Smooth muscle cell (in vitro differentiated cells): ENCODE results near the gene EMP1. TPM values are rescaled to one million over a fixed set of nuclear protein-coding genes. Genes with fewer than 3 reads are reported as not detected.
"Not testable (repeated sequence)": the region's sequence is repeated elsewhere in the genome, so short reads cannot be mapped to it uniquely, and the experiment has no call there.

ENCODE experiments used
- DNase-seq: peaks from one replicate; lab custom pipeline; 2025; ENCODE audit not compliant: unreplicated experiment; lab: John Stamatoyannopoulos, UW
- H2AFZ ChIP-seq: fragments of 200-600 bp; sonication (generic); 2 replicates; pipeline ENCODE4 v1.6.0; 2016; ENCODE audit warnings: antibody characterized with exemption, low read depth, mild to moderate bottlenecking
- H3F3A ChIP-seq: fragments of 200-600 bp; sonication (generic); 2 replicates; pipeline ENCODE4 v1.6.0; 2017; ENCODE audit warnings: antibody characterized with exemption, low read depth
- H3K27ac ChIP-seq: fragments of 200-600 bp; sonication (generic); 2 replicates; pipeline ENCODE4 v1.5.1; 2016; ENCODE audit warnings: low read depth, mild to moderate bottlenecking
- H3K27me3 ChIP-seq: fragments of 200-600 bp; sonication (generic); 2 replicates; pipeline ENCODE4 v1.6.1; 2016; ENCODE audit warnings: low read depth, mild to moderate bottlenecking
- H3K36me3 ChIP-seq: fragments of 200-600 bp; sonication (generic); 2 replicates; pipeline ENCODE4 v1.5.1; 2016; ENCODE audit warnings: low read depth
- H3K4me1 ChIP-seq: fragments of 200-600 bp; sonication (generic); 2 replicates; pipeline ENCODE4 v1.5.1; 2016; ENCODE audit warnings: low read depth
- H3K4me2 ChIP-seq: fragments of 200-600 bp; sonication (generic); 2 replicates; pipeline ENCODE4 v1.6.0; 2016; ENCODE audit warnings: mild to moderate bottlenecking
- H3K4me3 ChIP-seq: fragments of 200-600 bp; sonication (generic); 2 replicates; pipeline ENCODE4 v1.5.1; 2016; ENCODE audit warnings: mild to moderate bottlenecking
- H3K79me2 ChIP-seq: fragments of 200-600 bp; sonication (generic); 2 replicates; pipeline ENCODE4 v1.6.0; 2016; ENCODE audit warnings: low read depth, mild to moderate bottlenecking
- H3K9ac ChIP-seq: fragments of 200-600 bp; sonication (generic); 2 replicates; pipeline ENCODE4 v1.6.0; 2016; ENCODE audit warnings: low read depth
- H3K9me3 ChIP-seq: fragments of 200-600 bp; sonication (generic); replicated peaks from 2 replicates; pipeline ENCODE4 v1.5.1; 2016; ENCODE audit warnings: low read depth
- H4K20me1 ChIP-seq: fragments of 200-600 bp; sonication (generic); 2 replicates; pipeline ENCODE4 v1.6.0; 2016; ENCODE audit warnings: low read depth
- CTCF ChIP-seq: fragments of 200-600 bp; sonication (generic); IDR thresholded peaks from 2 replicates; pipeline ENCODE4 v1.5.1; 2017; ENCODE audit warnings: borderline replicate concordance, mild to moderate bottlenecking, antibody characterized with exemption; ENCODE audit not compliant: insufficient read depth, poor library complexity, severe bottlenecking
- WGBS: methylation state at CpG from one replicate; pipeline ENCODE4 v1.1.7; 2016; ENCODE audit warnings: low lambda C conversion rate; 5-methylcytosine and 5-hydroxymethylcytosine counted together
- polyA plus RNA-seq: library from polyadenylated mRNA; unstranded; fragments of >200 nt; fragmentation: Nextera tagmentation; extraction: Ambion mirVana; gene quantifications from 2 replicates; pipeline ENCODE4 v1.2.1, GENCODE V29; 2016
- total RNA-seq: library from RNA; depleted of rRNA; stranded (reverse); fragments of >200 nt; gene quantifications from 2 replicates; pipeline ENCODE4 v1.2.3, GENCODE V29; 2014

EMP1 gene
- total and polyA plus RNA-seq, 2 experiments from 2014 or later = 13.2 to 52.0 TPM

- no peak for TF ChIP-seq CTCF
- Histone ChIP-seq H2AFZ (no peak overlapping the region), H3K36me3 (no peaks in the 10 kb centered on the region), H3K4me1 (peaks cover 16% of the 10 kb centered on the region), H4K20me1 (no peaks in the 10 kb centered on the region), H3K9ac (no peak overlapping the region), H3K27me3 (no peaks in the 10 kb centered on the region), H3K4me3 (no peak overlapping the region), H3K4me2 (no peak overlapping the region), H3F3A (no peaks in the 10 kb centered on the region), H3K27ac (no peak overlapping the region), H3K9me3 (no peaks in the 10 kb centered on the region), H3K79me2 (no peaks in the 10 kb centered on the region)
- no peak for DNase-seq
- 98% methylated on average over 4 of the region's 4 CpGs for whole genome bisulfite sequencing
Observed at GRCh38 chr12:13256692-13257045, 60.1 kb downstream of the EMP1 start.

- Histone ChIP-seq H3K27ac (no peak overlapping the region), H3K9ac (no peak overlapping the region), H3K9me3 (no peaks in the 10 kb centered on the region), H3K4me3 (no peak overlapping the region), H3K27me3 (no peaks in the 10 kb centered on the region), H3K4me2 (no peak overlapping the region), H2AFZ (no peak overlapping the region), H3K36me3 (no peaks in the 10 kb centered on the region), H4K20me1 (no peaks in the 10 kb centered on the region), H3K79me2 (no peaks in the 10 kb centered on the region), H3K4me1 (peaks cover 16% of the 10 kb centered on the region), H3F3A (no peaks in the 10 kb centered on the region)
- no peak for TF ChIP-seq CTCF
- WGBS = 70% methylated on average over 3 of the region's 3 CpGs
- no peak for DNase-seq
Observed at GRCh38 chr12:13257356-13257875, 60.9 kb downstream of the EMP1 start.

GRCh38 chr12:13258197-13258596, 61.7 kb downstream of the EMP1 start:
- H3K4me3 ChIP-seq = no peak overlapping the region
- H3K4me2 ChIP-seq = no peak overlapping the region
- no peaks in the 10 kb centered on the region for H3K36me3 ChIP-seq
- no peak for TF ChIP-seq CTCF
- DNase-seq = no peak
- no peak overlapping the region for H2AFZ ChIP-seq
- no peaks in the 10 kb centered on the region for H3K27me3 ChIP-seq
- 28% methylated on average over 3 of the region's 3 CpGs for WGBS
- no peaks in the 10 kb centered on the region for H3F3A ChIP-seq
- no peaks in the 10 kb centered on the region for H3K9me3 ChIP-seq
- H3K79me2 ChIP-seq = no peaks in the 10 kb centered on the region
- no peak overlapping the region for H3K9ac ChIP-seq
- no peaks in the 10 kb centered on the region for H4K20me1 ChIP-seq
- H3K4me1 ChIP-seq = peaks cover 16% of the 10 kb centered on the region
- no peak overlapping the region for H3K27ac ChIP-seq

DNA sequence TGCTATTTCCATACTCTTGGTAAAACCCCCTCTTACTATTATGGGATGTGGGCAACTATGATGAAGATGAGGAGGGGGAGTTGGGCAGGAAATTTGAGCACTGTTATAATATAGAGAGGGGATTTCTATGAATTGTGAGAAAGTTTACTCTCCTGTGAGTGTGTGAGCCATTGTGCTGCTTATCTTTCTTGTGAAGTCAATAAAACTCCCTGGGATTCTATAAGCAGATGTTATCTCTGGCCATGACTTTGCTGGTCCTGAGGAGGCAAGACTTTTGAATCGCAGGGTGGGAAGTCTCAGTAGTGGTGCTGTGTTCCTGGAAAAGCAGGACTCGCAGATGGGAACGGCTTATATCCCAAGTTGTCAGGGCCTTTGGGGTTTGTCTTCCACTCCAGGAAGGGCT, 62.2 kb downstream of the EMP1 start:
- Histone ChIP-seq H3K27me3 (no peaks in the 10 kb centered on the region), H3K9ac (no peak overlapping the region)
- WGBS = 43% methylated on average over 3 of the region's 3 CpGs

GRCh38 chr12:13259625-13260024, 63.1 kb downstream of the EMP1 start:
- not testable (repeated sequence) for DNase-seq, H3F3A ChIP-seq, H3K36me3 ChIP-seq, H3K4me3 ChIP-seq, H3K9ac ChIP-seq, H3K27ac ChIP-seq, H3K27me3 ChIP-seq, H3K9me3 ChIP-seq, H2AFZ ChIP-seq, H3K79me2 ChIP-seq, H4K20me1 ChIP-seq, H3K4me2 ChIP-seq
- 84% methylated on average over 7 of the region's 7 CpGs for WGBS
- H3K4me1 ChIP-seq = peaks cover 16% of the 10 kb centered on the region

More for the DNA sequence above, 62.2 kb downstream of the EMP1 start:
- Histone ChIP-seq H3K4me1 (peaks cover 16% of the 10 kb centered on the region), H3K4me2 (no peak overlapping the region), H4K20me1 (no peaks in the 10 kb centered on the region), H3K9me3 (no peaks in the 10 kb centered on the region), H3K4me3 (no peak overlapping the region), H3F3A (no peaks in the 10 kb centered on the region), H3K36me3 (no peaks in the 10 kb centered on the region), H2AFZ (no peak overlapping the region), H3K79me2 (no peaks in the 10 kb centered on the region), H3K27ac (no peak overlapping the region)
- no peak for DNase-seq
- no peak for TF ChIP-seq CTCF

GRCh38 chr12:13267826-13268225, 71.3 kb downstream of the EMP1 start:
- 93% methylated on average over 3 of the region's 3 CpGs for WGBS
- H2AFZ ChIP-seq, H3K79me2 ChIP-seq, H3K4me3 ChIP-seq, H3K36me3 ChIP-seq, H3K4me1 ChIP-seq, DNase-seq, H3K9ac ChIP-seq, H3K27ac ChIP-seq, H3K9me3 ChIP-seq, H4K20me1 ChIP-seq, H3K27me3 ChIP-seq, H3K4me2 ChIP-seq, H3F3A ChIP-seq: not testable (repeated sequence)
